HepG2 (cell line): Measurements from ENCODE around the gene CPVL. TPM values are rescaled to one million over a fixed set of nuclear protein-coding genes. Genes with fewer than 3 reads are reported as not detected.

Experiments
- CENPT ChIP-seq: sonication (generic); formaldehyde crosslinking; IDR thresholded peaks from 2 replicates; pipeline ENCODE4 v1.8.0; 2022; ENCODE audit warnings: low read depth, mild to moderate bottlenecking, moderate library complexity, missing genetic modification reagents
- FOXA1 ChIP-seq, 2 experiments: fragments of 450-650 bp in 1 of 2; sonication (generic) in 1 of 2; formaldehyde crosslinking in 1 of 2; IDR thresholded peaks; 2 replicates each; pipeline versions ENCODE4 v1.4.0 to v1.6.1; 2016 to 2020; ENCODE audit warnings: missing genetic modification reagents in 1 of 2
- GATA4 ChIP-seq: sonication (generic); IDR thresholded peaks from 2 replicates; pipeline ENCODE4 v1.6.1; 2016; ENCODE audit warnings: antibody characterized with exemption, low read depth, borderline replicate concordance
- NCOR1 ChIP-seq: fragments of 200-600 bp; sonication (generic); IDR thresholded peaks from 2 replicates; pipeline ENCODE4 v1.7.0; 2017; ENCODE audit warnings: antibody characterized with exemption, low read length, borderline replicate concordance
- RARA ChIP-seq: IDR thresholded peaks from 2 replicates; pipeline ENCODE4 v1.6.1; 2016; ENCODE audit warnings: missing genetic modification reagents, missing compliant biosample characterization
- TSC22D2 ChIP-seq: sonication (generic); formaldehyde crosslinking; IDR thresholded peaks from 2 replicates; pipeline ENCODE4 v1.5.1; 2020; ENCODE audit warnings: missing genetic modification reagents, mild to moderate bottlenecking, borderline replicate concordance
- ZNF331 ChIP-seq: sonication (generic); formaldehyde crosslinking; IDR thresholded peaks from 2 replicates; pipeline ENCODE4 v1.4.0; 2020; ENCODE audit warnings: missing genetic modification reagents
- ZNF333 ChIP-seq: sonication (generic); formaldehyde crosslinking; IDR thresholded peaks from 2 replicates; pipeline ENCODE4 v1.4.0; 2020; ENCODE audit warnings: mild to moderate bottlenecking, missing genetic modification reagents, borderline replicate concordance
- polyA plus RNA-seq, 8 experiments: library from polyadenylated mRNA; depleted of rRNA in 3 of 8; stranded (reverse) in 7 of 8; unstranded in 1 of 8; fragments of >200 nt; fragmentation: Illumina TruSeq in 4 of 8; extraction: Trizol in 4 of 8; gene quantifications; 2 replicates each; pipeline versions ENCODE4 v1.2.1 to v1.2.3, GENCODE V29; 2011 to 2016; ENCODE audit warnings: low read depth in 4 of 8, missing spikeins in 1 of 8, mixed read lengths in 1 of 8; ENCODE audit not compliant: insufficient read depth in 1 of 8
- total RNA-seq, 5 experiments: library from RNA; depleted of rRNA; stranded (reverse); fragments of >200 nt; fragmentation: Illumina TruSeq; extraction: Trizol; gene quantifications; 2 replicates each; pipeline ENCODE4 v1.2.3, GENCODE V29; 2016; ENCODE audit warnings: low read depth in 1 of 5
- TF ChIP-seq, protein P1 (sequence below): IDR thresholded peaks from 2 replicates; pipeline ENCODE4 v1.6.1; 2012; ENCODE audit warnings: inconsistent platforms
- TF ChIP-seq, protein P2 (sequence below): sonication (generic); formaldehyde crosslinking; IDR thresholded peaks from 2 replicates; pipeline ENCODE4 v1.5.0; 2020; ENCODE audit warnings: missing genetic modification reagents
- TF ChIP-seq, protein P3 (sequence below): sonication (generic); IDR thresholded peaks from 2 replicates; pipeline ENCODE4 v1.6.1; 2016; ENCODE audit warnings: low read depth, borderline replicate concordance
- TF ChIP-seq, protein P4 (sequence below): IDR thresholded peaks from 2 replicates; pipeline ENCODE4 v1.6.1; 2016; ENCODE audit warnings: low read depth, missing genetic modification reagents, missing compliant biosample characterization
- TF ChIP-seq, protein P5 (sequence below), 2 experiments: sonication (generic) in 1 of 2; formaldehyde crosslinking in 1 of 2; IDR thresholded peaks; 2 replicates each; pipeline versions ENCODE4 v1.4.0 to v1.6.1; 2016 to 2020; ENCODE audit warnings: borderline replicate concordance in 1 of 2, low read depth in 1 of 2, mild to moderate bottlenecking in 1 of 2, missing genetic modification reagents in 1 of 2
- TF ChIP-seq, protein P6 (sequence below): sonication (generic); formaldehyde crosslinking; IDR thresholded peaks from 2 replicates; pipeline ENCODE4 v1.8.1; 2023; ENCODE audit warnings: missing genetic modification reagents, mild to moderate bottlenecking, borderline replicate concordance

CPVL gene
- total and polyA plus RNA-seq, 2 of the 13 experiments (the other 11 are each of a cell fraction or from before 2014, with no cell fraction given): 59.2 to 294 TPM

DNA sequence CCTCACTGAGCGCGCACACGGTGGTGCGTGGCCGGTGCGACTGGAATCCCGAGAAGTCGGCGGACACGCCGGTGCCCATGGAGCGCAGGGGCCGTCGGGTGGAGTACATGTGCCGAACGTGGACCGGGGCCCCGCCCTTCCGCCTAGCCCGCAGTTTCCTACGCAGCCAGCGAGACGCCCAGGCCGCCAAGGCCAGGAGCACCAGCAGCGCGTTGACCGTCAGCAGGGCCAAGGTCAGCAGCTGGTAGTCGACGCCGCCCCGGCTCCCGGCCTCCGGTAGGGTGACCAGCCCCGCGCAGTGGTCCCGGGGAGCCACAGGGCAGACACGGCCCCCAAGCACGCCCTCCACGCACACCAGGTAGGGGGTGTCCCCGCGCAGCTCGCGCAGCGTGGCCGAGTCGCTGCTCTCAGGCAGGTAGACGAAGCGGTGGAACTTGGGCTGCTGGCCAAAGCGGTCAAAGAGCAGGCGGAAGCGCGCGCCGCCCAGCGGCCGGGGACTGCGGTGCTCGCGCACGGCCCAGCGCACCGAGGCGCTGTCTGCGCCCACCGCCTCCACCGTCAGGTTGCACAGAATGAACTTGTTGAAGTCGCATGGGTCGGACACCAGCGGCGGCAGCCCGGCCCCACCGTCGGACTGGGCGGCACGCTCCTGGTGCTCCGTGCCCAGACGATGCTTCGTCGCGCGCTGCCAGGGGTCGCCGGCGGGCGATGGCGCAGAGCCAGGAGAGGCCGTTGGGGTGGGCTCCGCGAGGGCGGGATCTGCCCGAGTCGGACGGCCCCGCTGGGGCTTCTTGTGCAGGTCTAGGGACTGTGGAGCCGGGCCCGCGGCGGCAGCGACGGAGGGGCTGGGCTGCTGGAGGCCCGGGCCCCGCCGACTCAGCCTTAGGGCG is 190.4 kb downstream of the CPVL start (continued):
- TF ChIP-seq, protein P1, sequence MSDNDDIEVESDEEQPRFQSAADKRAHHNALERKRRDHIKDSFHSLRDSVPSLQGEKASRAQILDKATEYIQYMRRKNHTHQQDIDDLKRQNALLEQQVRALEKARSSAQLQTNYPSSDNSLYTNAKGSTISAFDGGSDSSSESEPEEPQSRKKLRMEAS: peak; percentile 98
- TF ChIP-seq ZNF331 (CRISPR knock-in tag) (peak; percentile 75; the same call in 1 of the 2 replicates), NCOR1 (peak; percentile 71; the same call in 1 of the 2 replicates), FOXA1 (IDR thresholded peaks at IDR 0.05) (no peak), FOXA1 (CRISPR knock-in tag; IDR thresholded peaks at IDR 0.05) (no peak; the same call in 1 of the 2 replicates), ZNF333 (CRISPR knock-in tag) (0 out of 2 replicates have a peak, but pooled peaks have one; percentile 20), GATA4 (0 out of 2 replicates have a peak, but pooled peaks have one; percentile 52), TSC22D2 (CRISPR knock-in tag) (0 out of 2 replicates have a peak, but pooled peaks have one; percentile 58), CENPT (CRISPR knock-in tag) (no peak; the same call in 1 of the 2 replicates), RARA (CRISPR knock-in tag) (peak; percentile 68)
- TF ChIP-seq, protein P2, sequence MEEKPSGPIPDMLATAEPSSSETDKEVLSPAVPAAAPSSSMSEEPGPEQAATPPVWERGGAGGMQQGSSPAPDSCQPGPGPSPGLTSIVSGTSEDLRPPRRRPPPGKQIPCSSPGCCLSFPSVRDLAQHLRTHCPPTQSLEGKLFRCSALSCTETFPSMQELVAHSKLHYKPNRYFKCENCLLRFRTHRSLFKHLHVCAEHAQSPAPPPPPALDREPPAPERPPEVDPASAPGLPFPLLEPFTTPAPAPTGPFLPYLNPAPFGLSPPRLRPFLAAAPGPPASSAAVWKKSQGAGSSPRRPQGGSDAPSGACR (CRISPR knock-in tag): peak; percentile 98
- TF ChIP-seq, protein P3, sequence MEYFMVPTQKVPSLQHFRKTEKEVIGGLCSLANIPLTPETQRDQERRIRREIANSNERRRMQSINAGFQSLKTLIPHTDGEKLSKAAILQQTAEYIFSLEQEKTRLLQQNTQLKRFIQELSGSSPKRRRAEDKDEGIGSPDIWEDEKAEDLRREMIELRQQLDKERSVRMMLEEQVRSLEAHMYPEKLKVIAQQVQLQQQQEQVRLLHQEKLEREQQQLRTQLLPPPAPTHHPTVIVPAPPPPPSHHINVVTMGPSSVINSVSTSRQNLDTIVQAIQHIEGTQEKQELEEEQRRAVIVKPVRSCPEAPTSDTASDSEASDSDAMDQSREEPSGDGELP: peak; percentile 93
- TF ChIP-seq, protein P4, sequence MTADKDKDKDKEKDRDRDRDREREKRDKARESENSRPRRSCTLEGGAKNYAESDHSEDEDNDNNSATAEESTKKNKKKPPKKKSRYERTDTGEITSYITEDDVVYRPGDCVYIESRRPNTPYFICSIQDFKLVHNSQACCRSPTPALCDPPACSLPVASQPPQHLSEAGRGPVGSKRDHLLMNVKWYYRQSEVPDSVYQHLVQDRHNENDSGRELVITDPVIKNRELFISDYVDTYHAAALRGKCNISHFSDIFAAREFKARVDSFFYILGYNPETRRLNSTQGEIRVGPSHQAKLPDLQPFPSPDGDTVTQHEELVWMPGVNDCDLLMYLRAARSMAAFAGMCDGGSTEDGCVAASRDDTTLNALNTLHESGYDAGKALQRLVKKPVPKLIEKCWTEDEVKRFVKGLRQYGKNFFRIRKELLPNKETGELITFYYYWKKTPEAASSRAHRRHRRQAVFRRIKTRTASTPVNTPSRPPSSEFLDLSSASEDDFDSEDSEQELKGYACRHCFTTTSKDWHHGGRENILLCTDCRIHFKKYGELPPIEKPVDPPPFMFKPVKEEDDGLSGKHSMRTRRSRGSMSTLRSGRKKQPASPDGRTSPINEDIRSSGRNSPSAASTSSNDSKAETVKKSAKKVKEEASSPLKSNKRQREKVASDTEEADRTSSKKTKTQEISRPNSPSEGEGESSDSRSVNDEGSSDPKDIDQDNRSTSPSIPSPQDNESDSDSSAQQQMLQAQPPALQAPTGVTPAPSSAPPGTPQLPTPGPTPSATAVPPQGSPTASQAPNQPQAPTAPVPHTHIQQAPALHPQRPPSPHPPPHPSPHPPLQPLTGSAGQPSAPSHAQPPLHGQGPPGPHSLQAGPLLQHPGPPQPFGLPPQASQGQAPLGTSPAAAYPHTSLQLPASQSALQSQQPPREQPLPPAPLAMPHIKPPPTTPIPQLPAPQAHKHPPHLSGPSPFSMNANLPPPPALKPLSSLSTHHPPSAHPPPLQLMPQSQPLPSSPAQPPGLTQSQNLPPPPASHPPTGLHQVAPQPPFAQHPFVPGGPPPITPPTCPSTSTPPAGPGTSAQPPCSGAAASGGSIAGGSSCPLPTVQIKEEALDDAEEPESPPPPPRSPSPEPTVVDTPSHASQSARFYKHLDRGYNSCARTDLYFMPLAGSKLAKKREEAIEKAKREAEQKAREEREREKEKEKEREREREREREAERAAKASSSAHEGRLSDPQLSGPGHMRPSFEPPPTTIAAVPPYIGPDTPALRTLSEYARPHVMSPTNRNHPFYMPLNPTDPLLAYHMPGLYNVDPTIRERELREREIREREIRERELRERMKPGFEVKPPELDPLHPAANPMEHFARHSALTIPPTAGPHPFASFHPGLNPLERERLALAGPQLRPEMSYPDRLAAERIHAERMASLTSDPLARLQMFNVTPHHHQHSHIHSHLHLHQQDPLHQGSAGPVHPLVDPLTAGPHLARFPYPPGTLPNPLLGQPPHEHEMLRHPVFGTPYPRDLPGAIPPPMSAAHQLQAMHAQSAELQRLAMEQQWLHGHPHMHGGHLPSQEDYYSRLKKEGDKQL (CRISPR knock-in tag): peak; percentile 64; the same call in 1 of the 2 replicates
- TF ChIP-seq, protein P5, sequence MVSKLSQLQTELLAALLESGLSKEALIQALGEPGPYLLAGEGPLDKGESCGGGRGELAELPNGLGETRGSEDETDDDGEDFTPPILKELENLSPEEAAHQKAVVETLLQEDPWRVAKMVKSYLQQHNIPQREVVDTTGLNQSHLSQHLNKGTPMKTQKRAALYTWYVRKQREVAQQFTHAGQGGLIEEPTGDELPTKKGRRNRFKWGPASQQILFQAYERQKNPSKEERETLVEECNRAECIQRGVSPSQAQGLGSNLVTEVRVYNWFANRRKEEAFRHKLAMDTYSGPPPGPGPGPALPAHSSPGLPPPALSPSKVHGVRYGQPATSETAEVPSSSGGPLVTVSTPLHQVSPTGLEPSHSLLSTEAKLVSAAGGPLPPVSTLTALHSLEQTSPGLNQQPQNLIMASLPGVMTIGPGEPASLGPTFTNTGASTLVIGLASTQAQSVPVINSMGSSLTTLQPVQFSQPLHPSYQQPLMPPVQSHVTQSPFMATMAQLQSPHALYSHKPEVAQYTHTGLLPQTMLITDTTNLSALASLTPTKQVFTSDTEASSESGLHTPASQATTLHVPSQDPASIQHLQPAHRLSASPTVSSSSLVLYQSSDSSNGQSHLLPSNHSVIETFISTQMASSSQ (IDR thresholded peaks at IDR 0.05; ENCODE audit: low read depth): no peak
- TF ChIP-seq, protein P5 (CRISPR knock-in tag; IDR thresholded peaks at IDR 0.05; ENCODE audit: borderline replicate concordance): peak; percentile 80
- TF ChIP-seq, protein P6, sequence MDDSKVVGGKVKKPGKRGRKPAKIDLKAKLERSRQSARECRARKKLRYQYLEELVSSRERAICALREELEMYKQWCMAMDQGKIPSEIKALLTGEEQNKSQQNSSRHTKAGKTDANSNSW (CRISPR knock-in tag): peak; percentile 83; the same call in 1 of the 2 replicates
